Breast epithelium (tissue), 3 donors: ENCODE results near the gene IGF1R.

ENCODE experiments used
- POLR2AphosphoS5 ChIP-seq, 3 donors: sonication (generic); formaldehyde crosslinking; IDR thresholded peaks; one replicate each; pipeline ENCODE4 v1.6.1; 2017; ENCODE audit warnings: antibody characterized with exemption in 3 of 3
- TF ChIP-seq, protein P1 (sequence below), 3 donors: fragments of 450-650 bp; IDR thresholded peaks; one replicate each; pipeline ENCODE4 v1.5.1; 2016 to 2017; ENCODE audit warnings: antibody characterized with exemption in 3 of 3, mild to moderate bottlenecking in 3 of 3, moderate library complexity in 3 of 3

DNA sequence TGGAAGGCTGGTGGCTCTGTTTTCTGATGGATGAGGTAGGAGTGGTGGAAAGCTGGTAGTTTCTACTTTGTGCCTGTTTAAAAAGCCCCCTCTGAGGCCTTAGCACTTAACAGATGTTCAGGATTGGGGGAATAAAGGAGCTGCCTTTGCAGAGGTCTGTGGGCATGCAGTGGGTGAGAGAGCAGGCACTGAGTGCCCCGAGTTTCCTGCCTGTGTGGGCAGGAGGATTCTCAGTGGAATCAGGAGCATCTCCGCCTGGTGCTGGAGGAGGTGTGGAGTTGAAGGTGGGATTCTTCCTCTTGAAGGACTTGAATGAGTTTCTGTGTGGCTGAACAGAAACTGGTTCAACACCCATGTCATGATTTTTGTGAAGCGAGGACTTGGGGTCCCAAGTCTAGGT lies 74.3 kb downstream of the IGF1R start:
- TF ChIP-seq, protein P1, sequence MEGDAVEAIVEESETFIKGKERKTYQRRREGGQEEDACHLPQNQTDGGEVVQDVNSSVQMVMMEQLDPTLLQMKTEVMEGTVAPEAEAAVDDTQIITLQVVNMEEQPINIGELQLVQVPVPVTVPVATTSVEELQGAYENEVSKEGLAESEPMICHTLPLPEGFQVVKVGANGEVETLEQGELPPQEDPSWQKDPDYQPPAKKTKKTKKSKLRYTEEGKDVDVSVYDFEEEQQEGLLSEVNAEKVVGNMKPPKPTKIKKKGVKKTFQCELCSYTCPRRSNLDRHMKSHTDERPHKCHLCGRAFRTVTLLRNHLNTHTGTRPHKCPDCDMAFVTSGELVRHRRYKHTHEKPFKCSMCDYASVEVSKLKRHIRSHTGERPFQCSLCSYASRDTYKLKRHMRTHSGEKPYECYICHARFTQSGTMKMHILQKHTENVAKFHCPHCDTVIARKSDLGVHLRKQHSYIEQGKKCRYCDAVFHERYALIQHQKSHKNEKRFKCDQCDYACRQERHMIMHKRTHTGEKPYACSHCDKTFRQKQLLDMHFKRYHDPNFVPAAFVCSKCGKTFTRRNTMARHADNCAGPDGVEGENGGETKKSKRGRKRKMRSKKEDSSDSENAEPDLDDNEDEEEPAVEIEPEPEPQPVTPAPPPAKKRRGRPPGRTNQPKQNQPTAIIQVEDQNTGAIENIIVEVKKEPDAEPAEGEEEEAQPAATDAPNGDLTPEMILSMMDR (IDR thresholded peaks at IDR 0.05) = no peak
- no peak for TF ChIP-seq POLR2AphosphoS5 (IDR thresholded peaks at IDR 0.05)
